HG02973 (cell line): ENCODE data around the gene SLC8A2.

ENCODE experiments used
- ATAC-seq: cut with Tn5 transposase; IDR thresholded peaks from one replicate; pipeline ENCODE4 v1.9.1; 2021; ENCODE audit warnings: moderate library complexity; ENCODE audit not compliant: unreplicated experiment

The SLC8A2 gene

GRCh38 chr19:47461876-47462275, 9.8 kb downstream of the SLC8A2 start:
- ATAC-seq: no peak

GRCh38 chr19:47459477-47459876, 12.2 kb downstream of the SLC8A2 start:
- no peak for ATAC-seq

- no peak for ATAC-seq
These were observed 13.0 kb downstream of the SLC8A2 start for GRCh38 chr19:47458672-47459071.

- ATAC-seq: no peak
These were observed 14.8 kb downstream of the SLC8A2 start for GRCh38 chr19:47456721-47457474.

GRCh38 chr19:47450478-47450877, 21.2 kb downstream of the SLC8A2 start:
- ATAC-seq: no peak

- no peak for ATAC-seq
These were observed 23.3 kb downstream of the SLC8A2 start for GRCh38 chr19:47448360-47448727.

- ATAC-seq: no peak
These were observed 24.0 kb downstream of the SLC8A2 start for GRCh38 chr19:47447470-47448359.

GRCh38 chr19:47446534-47447469, 24.9 kb downstream of the SLC8A2 start:
- no peak for ATAC-seq

GRCh38 chr19:47445937-47446402, 25.7 kb downstream of the SLC8A2 start:
- no peak for ATAC-seq

- no peak for ATAC-seq
These were observed 26.2 kb downstream of the SLC8A2 start for GRCh38 chr19:47445527-47445926.

- ATAC-seq: no peak
These were observed 27.3 kb downstream of the SLC8A2 start for GRCh38 chr19:47444388-47444821.

GRCh38 chr19:47443331-47443730, 28.4 kb downstream of the SLC8A2 start:
- no peak for ATAC-seq

- no peak for ATAC-seq
These were observed 32.9 kb downstream of the SLC8A2 start for GRCh38 chr19:47438793-47439220.

- ATAC-seq: no peak
These were observed 34.2 kb downstream of the SLC8A2 start for GRCh38 chr19:47437500-47437899.

GRCh38 chr19:47436712-47437401, 34.8 kb downstream of the SLC8A2 start:
- no peak for ATAC-seq

GRCh38 chr19:47435883-47436417, 35.7 kb downstream of the SLC8A2 start:
- ATAC-seq: no peak

- ATAC-seq: no peak
These were observed 36.5 kb downstream of the SLC8A2 start for GRCh38 chr19:47435196-47435595.

- ATAC-seq: no peak
These were observed 37.6 kb downstream of the SLC8A2 start for GRCh38 chr19:47434088-47434487.

- ATAC-seq: no peak
These were observed 38.6 kb downstream of the SLC8A2 start for GRCh38 chr19:47433121-47433520.

- no peak for ATAC-seq
These were observed 39.2 kb downstream of the SLC8A2 start for GRCh38 chr19:47432499-47432898.
